ENCODE data around the gene NAV2.

NAV2 gene

GRCh38 chr11:19762266-19762665 lies 49.6 kb downstream of the NAV2 start:
- in situ Hi-C loops (cut with MboI; ENCODE audit: low sequenced_read_pairs, unreplicated experiment), result no loop called here
- TF ChIP-seq CTCF (IDR thresholded peaks at IDR 0.05; ENCODE audit: borderline replicate concordance, control extremely low read depth, extremely low read depth, insufficient read depth, missing control alignments), result no peak
- DNase-seq (ENCODE audit: low spot score), result no peak

GRCh38 chr11:19763330-19763729 lies 50.7 kb downstream of the NAV2 start:
- in situ Hi-C loops (cut with MboI; ENCODE audit: low sequenced_read_pairs, unreplicated experiment), result no loop called here

GRCh38 chr11:19766206-19766605 lies 53.6 kb downstream of the NAV2 start:
- DNase-seq (ENCODE audit: low spot score), result no peak
- in situ Hi-C loops (cut with MboI; ENCODE audit: low sequenced_read_pairs, unreplicated experiment), result no loop called here
- TF ChIP-seq CTCF (IDR thresholded peaks at IDR 0.05; ENCODE audit: borderline replicate concordance, control extremely low read depth, extremely low read depth, insufficient read depth, missing control alignments), result no peak

More at GRCh38 chr11:19763330-19763729, 50.7 kb downstream of the NAV2 start:
- TF ChIP-seq CTCF (IDR thresholded peaks at IDR 0.05; ENCODE audit: borderline replicate concordance, control extremely low read depth, extremely low read depth, insufficient read depth, missing control alignments), result no peak
- no peak for DNase-seq (ENCODE audit: low spot score)

- in situ Hi-C loops (cut with MboI; ENCODE audit: low sequenced_read_pairs, unreplicated experiment), result no loop called here
- TF ChIP-seq CTCF (IDR thresholded peaks at IDR 0.05; ENCODE audit: borderline replicate concordance, control extremely low read depth, extremely low read depth, insufficient read depth, missing control alignments), result no peak
These were observed 54.2 kb downstream of the NAV2 start for GRCh38 chr11:19766810-19767209.

GRCh38 chr11:19767627-19768151 lies 55.1 kb downstream of the NAV2 start:
- TF ChIP-seq CTCF (IDR thresholded peaks at IDR 0.05; ENCODE audit: borderline replicate concordance, control extremely low read depth, extremely low read depth, insufficient read depth, missing control alignments), result no peak
- no peak for DNase-seq (ENCODE audit: low spot score)

More at GRCh38 chr11:19766810-19767209, 54.2 kb downstream of the NAV2 start:
- no peak for DNase-seq (ENCODE audit: low spot score)

GRCh38 chr11:19768197-19768596 lies 55.6 kb downstream of the NAV2 start:
- in situ Hi-C loops (cut with MboI; ENCODE audit: low sequenced_read_pairs, unreplicated experiment), result no loop called here
- DNase-seq (ENCODE audit: low spot score), result no peak
- TF ChIP-seq CTCF (IDR thresholded peaks at IDR 0.05; ENCODE audit: borderline replicate concordance, control extremely low read depth, extremely low read depth, insufficient read depth, missing control alignments), result no peak

More at GRCh38 chr11:19767627-19768151, 55.1 kb downstream of the NAV2 start:
- in situ Hi-C loops (cut with MboI; ENCODE audit: low sequenced_read_pairs, unreplicated experiment), result no loop called here
